GM19397 (cell line): ENCODE results near the gene TMEM72.
A peak's percentile ranks its signal among the peaks of the same experiment; 100 is the strongest.

ENCODE experiments used
- ATAC-seq: cut with Tn5 transposase; IDR thresholded peaks from one replicate; pipeline ENCODE4 v1.9.1; 2021; ENCODE audit warnings: mild to moderate bottlenecking, moderate library complexity; ENCODE audit not compliant: unreplicated experiment

TMEM72 gene

GRCh38 chr10:44951576-44952226 lies 40.6 kb downstream of the TMEM72 start:
- ATAC-seq, result no peak

- no peak for ATAC-seq
Observed at GRCh38 chr10:44952779-44953231, 41.7 kb downstream of the TMEM72 start.

- no peak for ATAC-seq
Observed at GRCh38 chr10:44954042-44954441, 42.9 kb downstream of the TMEM72 start.

- no peak for ATAC-seq
Observed at GRCh38 chr10:44954962-44955361, 43.8 kb downstream of the TMEM72 start.

GRCh38 chr10:44955413-44956070 lies 44.4 kb downstream of the TMEM72 start:
- ATAC-seq, result no peak

GRCh38 chr10:44956226-44956625 lies 45.1 kb downstream of the TMEM72 start:
- no peak for ATAC-seq

GRCh38 chr10:44956717-44957706 lies 45.9 kb downstream of the TMEM72 start:
- no peak for ATAC-seq

GRCh38 chr10:44958196-44958897 lies 47.2 kb downstream of the TMEM72 start:
- no peak for ATAC-seq

- no peak for ATAC-seq
Observed at GRCh38 chr10:44958898-44959246, 47.7 kb downstream of the TMEM72 start.

- ATAC-seq, result peak; percentile 97
Observed at GRCh38 chr10:44959247-44960087, 48.3 kb downstream of the TMEM72 start, which contains the start of gene RASSF4. Gene RASSF4 (plus strand): TSS chr10:44959802. CDS start chr10:44970203, 10,401 bp downstream.

- no peak for ATAC-seq
Observed at GRCh38 chr10:44960088-44960460, 48.9 kb downstream of the TMEM72 start.

GRCh38 chr10:44960482-44961229 lies 49.5 kb downstream of the TMEM72 start:
- no peak for ATAC-seq

GRCh38 chr10:44961230-44961571 lies 50.1 kb downstream of the TMEM72 start:
- ATAC-seq, result no peak

GRCh38 chr10:44961931-44962750 lies 51.0 kb downstream of the TMEM72 start:
- ATAC-seq, result no peak

GRCh38 chr10:44962870-44963738 lies 52.0 kb downstream of the TMEM72 start:
- ATAC-seq, result no peak

GRCh38 chr10:44963772-44964633 lies 52.9 kb downstream of the TMEM72 start:
- ATAC-seq, result peak; percentile 17

- ATAC-seq, result no peak
Observed at GRCh38 chr10:44965104-44965503, 54.0 kb downstream of the TMEM72 start.
